A549 (cell line): ENCODE results near the gene LIPA.

Experiments used
- CTCF ChIP-seq: fragments of >200 bp; sonication (Bioruptor Twin); formaldehyde crosslinking; IDR thresholded peaks from 3 replicates; pipeline ENCODE4 v1.5.1; 2016
- EP300 ChIP-seq, 2 experiments: fragments of >200 bp; sonication (Bioruptor Twin); formaldehyde crosslinking; IDR thresholded peaks; 2 replicates in 1 of 2; 3 replicates in 1 of 2; pipeline ENCODE4 v1.6.1; 2016 to 2017
- POLR2A ChIP-seq: IDR thresholded peaks from 2 replicates; pipeline ENCODE4 v1.6.1; 2012; ENCODE audit warnings: mild to moderate bottlenecking, low read length
- RAD21 ChIP-seq, 2 experiments: fragments of >200 bp in 1 of 2; sonication (Bioruptor Twin) in 1 of 2; formaldehyde crosslinking in 1 of 2; IDR thresholded peaks in 1 of 2; conservative IDR thresholded peaks in 1 of 2; 2 replicates in 1 of 2; 3 replicates in 1 of 2; pipeline ENCODE4 v1.6.1; 2012 to 2018; ENCODE audit warnings: inconsistent platforms in 1 of 2
- RCOR1 ChIP-seq: fragments of 150-350 bp; IDR thresholded peaks from 2 replicates; pipeline ENCODE4 v1.6.1; 2014; ENCODE audit warnings: antibody characterized with exemption, low read length, low read depth

DNA sequence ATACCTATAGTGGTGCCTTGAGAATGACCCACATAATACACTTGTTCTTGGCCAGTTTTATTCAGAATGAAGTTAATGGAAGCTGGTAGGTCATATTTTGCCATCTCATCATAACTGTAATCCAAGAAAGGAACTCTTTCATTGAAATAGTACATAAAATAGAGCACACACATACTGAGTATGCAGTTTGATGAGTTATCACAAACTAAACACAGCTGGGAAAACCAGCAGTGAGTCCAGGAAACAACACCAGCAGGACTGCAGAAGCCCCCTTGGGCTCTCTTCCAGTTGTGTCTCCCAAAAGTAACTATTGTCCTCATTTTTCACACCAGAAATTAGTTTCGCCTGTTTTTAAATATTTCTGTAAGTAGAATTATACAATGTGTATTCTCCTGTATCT is 24.7 kb downstream of the LIPA start:
- TF ChIP-seq CTCF (no peak), POLR2A (no peak), RCOR1 (no peak), EP300 (IDR thresholded peaks at IDR 0.05) (no peak), RAD21 (conservative IDR thresholded peaks at IDR 0.05 in 1 of 2, IDR thresholded peaks at IDR 0.05 in 1 of 2) (no peak)
